Neutrophil (primary cell): ENCODE measurements around the gene PCDH7.
A peak's percentile ranks its signal among the peaks of the same experiment; 100 is the strongest.

Experiments
- H3K27ac ChIP-seq: fragments of 200-600 bp; sonication (generic); 2 replicates; pipeline ENCODE4 v1.5.1; 2016; ENCODE audit warnings: mild to moderate bottlenecking, moderate library complexity
- H3K27me3 ChIP-seq: fragments of 200-600 bp; sonication (generic); 2 replicates; pipeline ENCODE4 v1.6.0; 2016; ENCODE audit warnings: mild to moderate bottlenecking
- H3K36me3 ChIP-seq: fragments of 200-600 bp; sonication (generic); 2 replicates; pipeline ENCODE4 v1.5.1; 2017
- H3K4me1 ChIP-seq, 2 experiments: fragments of 200-600 bp in 1 of 2; sonication (generic) in 1 of 2; 1 replicate in 1 of 2; 2 replicates in 1 of 2; pipeline versions ENCODE4 v1.5.1 to v1.6.1; 2013 to 2016; ENCODE audit warnings: low read depth in 1 of 2, low read length in 1 of 2, mild to moderate bottlenecking in 1 of 2, moderate library complexity in 1 of 2; ENCODE audit not compliant: control insufficient read depth in 1 of 2, insufficient read depth in 1 of 2
- H3K4me3 ChIP-seq, 2 experiments: fragments of 200-600 bp in 1 of 2; sonication (generic) in 1 of 2; 1 replicate in 1 of 2; 2 replicates in 1 of 2; pipeline ENCODE4 v1.5.1; 2013 to 2016; ENCODE audit warnings: low read depth in 1 of 2, low read length in 1 of 2, mild to moderate bottlenecking in 1 of 2, moderate library complexity in 1 of 2
- H3K9me3 ChIP-seq: fragments of 200-600 bp; sonication (generic); 2 replicates; pipeline ENCODE4 v1.5.1; 2016
- CTCF ChIP-seq: fragments of 200-600 bp; sonication (generic); IDR thresholded peaks from 2 replicates; pipeline ENCODE4 v1.5.1; 2016; ENCODE audit warnings: antibody characterized with exemption

PCDH7 gene

GRCh38 chr4:30716681-30717207 lies 3.4 kb upstream of the PCDH7 start:
- Histone ChIP-seq H3K9me3 (no peaks in the 10 kb centered on the region), H3K27me3 (peaks cover 81% of the 10 kb centered on the region), H3K4me1 (peaks cover 4 to 5% of the 10 kb centered on the region in 2 experiments), H3K4me3 (no peak overlapping the region), H3K36me3 (no peaks in the 10 kb centered on the region), H3K27ac (no peak overlapping the region)
- no peak for TF ChIP-seq CTCF

- H3K9me3 ChIP-seq, result no peaks in the 10 kb centered on the region
- peaks cover 88% of the 10 kb centered on the region for H3K27me3 ChIP-seq
- peak overlapping the region in 1 of 2 experiments; percentile 10 for H3K4me3 ChIP-seq
- no peaks in the 10 kb centered on the region for H3K36me3 ChIP-seq
- H3K4me1 ChIP-seq, result peaks cover 4 to 5% of the 10 kb centered on the region in 2 experiments
- TF ChIP-seq CTCF, result no peak
- no peak overlapping the region for H3K27ac ChIP-seq
These were observed 2.8 kb upstream of the PCDH7 start for GRCh38 chr4:30717208-30718020.

- no peak overlapping the region for H3K27ac ChIP-seq
- no peaks in the 10 kb centered on the region for H3K36me3 ChIP-seq
- H3K4me1 ChIP-seq, result peaks cover 4 to 5% of the 10 kb centered on the region in 2 experiments
- H3K27me3 ChIP-seq, result peaks cover 95% of the 10 kb centered on the region
- TF ChIP-seq CTCF, result no peak
- H3K9me3 ChIP-seq, result no peaks in the 10 kb centered on the region
- no peak overlapping the region for H3K4me3 ChIP-seq
These were observed 2.1 kb upstream of the PCDH7 start for GRCh38 chr4:30718021-30718542.

- peaks cover 4 to 5% of the 10 kb centered on the region in 2 experiments for H3K4me1 ChIP-seq
These were observed 1.3 kb upstream of the PCDH7 start for GRCh38 chr4:30718641-30719453.

More at GRCh38 chr4:30718641-30719453, 1.3 kb upstream of the PCDH7 start:
- no peak overlapping the region for H3K4me3 ChIP-seq
- TF ChIP-seq CTCF, result no peak
- H3K9me3 ChIP-seq, result no peaks in the 10 kb centered on the region
- peaks cover 100% of the 10 kb centered on the region for H3K27me3 ChIP-seq
- H3K27ac ChIP-seq, result no peak overlapping the region
- H3K36me3 ChIP-seq, result no peaks in the 10 kb centered on the region
